Measurements from ENCODE around the gene BEND6.

The BEND6 gene, protein sequence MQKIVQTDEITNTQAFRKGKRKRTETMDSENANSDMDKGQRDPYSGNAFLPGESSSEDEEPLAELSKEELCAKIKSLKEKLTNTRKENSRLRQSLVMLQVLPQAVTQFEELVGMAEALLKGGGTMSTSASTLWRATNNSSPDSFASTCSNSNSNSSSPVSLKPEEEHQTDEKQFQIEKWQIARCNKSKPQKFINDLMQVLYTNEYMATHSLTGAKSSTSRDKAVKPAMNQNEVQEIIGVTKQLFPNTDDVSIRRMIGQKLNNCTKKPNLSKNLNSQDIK

DNA sequence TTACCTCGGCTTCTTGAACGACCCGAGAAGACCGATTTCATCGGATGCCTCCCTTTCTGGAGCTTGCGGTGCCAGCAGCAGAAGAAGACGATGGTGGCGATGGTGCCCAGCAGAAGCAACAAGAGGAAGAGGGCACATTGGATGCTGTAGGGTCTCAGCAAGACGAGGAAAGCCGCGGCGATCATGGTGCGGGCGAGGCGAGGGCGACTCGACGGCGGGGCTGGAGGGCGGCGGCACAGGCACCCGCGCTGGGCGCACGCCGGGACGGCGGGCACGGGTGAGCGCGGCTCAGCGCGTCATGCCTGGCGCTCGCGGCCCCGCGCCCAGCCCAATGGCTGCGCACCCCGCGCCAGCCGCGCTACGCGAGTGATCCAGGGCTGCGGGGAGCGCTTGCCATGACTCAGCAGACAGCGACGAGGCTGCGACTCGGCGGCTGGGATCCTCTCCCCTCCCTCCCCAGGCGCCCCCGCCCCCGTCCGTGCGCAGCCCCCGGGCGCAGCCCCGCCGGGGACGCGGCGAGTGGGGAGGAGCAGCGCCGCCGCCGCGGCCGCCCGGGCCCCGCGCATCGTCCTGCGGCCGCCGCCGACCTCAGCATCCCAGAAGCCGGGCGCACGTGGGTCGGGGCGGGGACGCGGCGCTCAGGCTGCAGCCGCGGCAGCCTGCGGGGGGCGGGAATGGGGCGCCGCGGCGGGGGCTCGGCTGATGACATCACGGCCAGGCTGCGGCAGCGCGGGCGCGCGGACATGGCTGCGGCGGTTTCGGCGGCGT is at the start of gene BEND6:
TSS of gene BEND6 (plus strand) at position 705 of the 768 bp plus-strand sequence. CDS start 26,704 bp downstream, outside the sequence.
- no peak for DNase-seq (ENCODE audit: low read depth)

DNA sequence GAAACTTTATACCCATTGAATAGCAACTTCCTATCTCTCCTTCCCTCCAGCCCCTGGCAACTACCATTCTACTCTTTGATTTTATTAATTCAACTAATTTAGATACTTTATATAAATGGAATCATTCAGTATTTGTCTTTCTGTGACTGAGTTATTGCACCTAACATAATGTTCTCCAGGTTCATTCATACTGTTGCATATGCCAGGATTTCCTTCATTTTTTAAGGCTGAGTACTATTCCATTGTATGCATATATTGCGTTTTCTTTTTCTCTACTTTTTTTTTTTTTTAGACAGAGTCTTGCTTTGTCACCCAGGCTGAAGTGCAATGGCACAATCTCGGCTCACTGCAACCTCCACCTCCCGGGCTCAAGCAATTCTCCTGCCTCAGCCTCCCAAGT is 49.5 kb upstream of the BEND6 start:
- no peak for DNase-seq (ENCODE audit: low read depth)

DNA sequence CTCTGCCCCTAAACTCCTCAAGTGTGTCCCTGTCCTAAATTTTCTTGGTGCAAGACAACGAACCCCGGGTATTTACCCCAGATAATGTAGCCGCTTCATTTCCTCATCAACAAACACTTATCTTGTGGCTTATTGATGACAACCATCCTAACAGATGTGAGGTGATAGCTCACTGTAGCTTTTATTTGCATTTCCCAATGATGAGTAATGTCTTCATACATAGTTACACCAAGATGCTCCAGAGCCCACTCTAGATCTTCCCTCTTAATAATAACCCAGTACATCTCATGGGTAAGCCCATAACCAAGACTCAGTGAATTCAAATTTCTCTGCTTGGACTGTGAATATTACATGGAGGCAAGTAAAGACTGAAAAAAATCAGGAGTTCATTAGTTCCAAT is 48.2 kb upstream of the BEND6 start:
- no peak for DNase-seq (ENCODE audit: low read depth)

DNA sequence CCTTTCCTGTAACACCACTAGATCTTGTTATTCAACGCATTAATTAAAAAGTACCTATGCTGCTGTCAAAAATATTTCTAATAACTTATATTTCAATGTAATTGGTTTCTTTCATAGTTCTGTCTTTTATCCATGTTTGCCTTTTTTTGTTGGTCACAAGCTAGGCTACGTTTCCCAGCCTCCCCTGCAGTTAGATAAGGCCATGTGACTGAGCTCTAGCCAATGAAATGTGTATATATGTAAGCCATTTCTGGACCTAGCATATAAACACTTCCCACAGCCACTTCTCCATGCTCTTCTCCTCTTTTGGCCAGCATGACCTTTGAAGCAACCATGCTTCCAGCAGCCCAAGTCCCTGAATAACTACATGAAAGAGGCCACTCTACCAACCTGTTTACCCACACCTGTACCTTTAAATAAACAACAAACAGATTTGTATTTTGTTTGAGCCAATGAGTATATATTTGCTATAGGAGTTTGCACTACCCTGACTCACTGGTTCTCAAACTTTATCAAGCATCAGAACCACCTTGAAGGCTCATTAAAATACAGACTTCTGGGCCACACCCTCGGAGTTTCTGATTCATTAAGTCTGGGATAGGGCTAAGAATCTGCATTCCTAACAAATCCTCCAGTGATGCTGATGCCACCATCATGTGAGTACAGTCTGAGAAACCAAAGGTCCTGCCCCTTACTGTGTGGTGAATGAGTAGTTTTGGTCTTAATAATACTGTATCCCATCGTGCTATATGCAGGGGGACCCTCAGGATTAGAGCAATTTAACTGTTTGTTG is 45.6 kb upstream of the BEND6 start:
- DNase-seq (ENCODE audit: low read depth), result no peak

DNA sequence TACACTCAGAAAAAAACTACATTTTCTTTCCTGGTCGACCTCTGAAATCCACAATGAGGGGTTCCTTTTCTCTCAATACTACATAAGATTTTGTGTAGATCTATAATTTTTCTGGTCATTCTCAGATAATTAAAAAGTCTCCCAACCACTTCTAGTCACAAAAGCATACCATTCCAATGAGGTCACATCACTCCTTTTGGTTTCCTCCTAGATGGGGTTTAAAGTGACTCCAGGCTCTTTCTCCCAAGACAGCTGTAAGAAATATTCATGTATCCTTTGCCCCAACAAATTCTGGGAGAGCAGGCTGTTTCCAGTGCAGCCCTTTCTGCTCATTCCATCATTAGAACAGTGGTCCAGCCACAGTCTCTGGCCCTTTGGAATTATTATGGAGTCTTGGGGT is 43.1 kb upstream of the BEND6 start:
- peak; percentile 66 for DNase-seq (ENCODE audit: low read depth)

DNA sequence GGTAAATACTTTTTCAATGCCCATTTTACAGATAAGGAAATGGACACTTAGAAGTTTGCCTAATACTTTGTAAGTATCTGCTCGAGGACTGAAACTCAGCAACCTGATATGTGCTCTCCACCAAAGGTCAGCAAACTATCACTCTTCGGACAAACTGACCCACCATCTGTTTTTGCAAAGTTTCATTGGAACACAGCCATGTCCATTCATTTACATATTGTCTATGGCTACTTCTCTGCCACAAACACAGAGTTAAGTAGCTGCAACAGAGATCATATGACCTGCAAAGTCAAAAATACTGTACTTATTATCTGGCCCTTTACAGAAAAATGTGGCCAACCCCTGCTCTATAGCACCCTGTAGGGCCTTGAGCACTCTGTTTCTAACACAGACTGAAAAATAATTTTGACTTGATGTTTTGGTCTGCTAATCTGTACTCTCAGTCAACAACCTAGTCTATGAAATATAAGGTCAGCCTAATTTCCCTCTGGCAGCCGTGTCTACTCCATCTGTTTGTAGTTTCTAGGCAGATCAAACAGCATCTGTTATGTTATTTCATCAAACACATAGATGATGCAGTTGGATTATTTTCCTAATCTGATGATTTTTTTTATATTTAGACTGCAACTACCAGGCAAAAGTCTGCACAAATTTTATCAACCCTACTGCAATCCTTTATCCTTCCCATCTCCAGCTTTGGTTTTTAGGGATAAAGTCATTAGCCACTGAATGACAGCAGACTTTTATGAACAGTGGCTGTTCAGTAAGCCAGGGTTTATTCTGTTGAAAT is 41.4 kb upstream of the BEND6 start:
- DNase-seq (ENCODE audit: low read depth), result no peak

DNA sequence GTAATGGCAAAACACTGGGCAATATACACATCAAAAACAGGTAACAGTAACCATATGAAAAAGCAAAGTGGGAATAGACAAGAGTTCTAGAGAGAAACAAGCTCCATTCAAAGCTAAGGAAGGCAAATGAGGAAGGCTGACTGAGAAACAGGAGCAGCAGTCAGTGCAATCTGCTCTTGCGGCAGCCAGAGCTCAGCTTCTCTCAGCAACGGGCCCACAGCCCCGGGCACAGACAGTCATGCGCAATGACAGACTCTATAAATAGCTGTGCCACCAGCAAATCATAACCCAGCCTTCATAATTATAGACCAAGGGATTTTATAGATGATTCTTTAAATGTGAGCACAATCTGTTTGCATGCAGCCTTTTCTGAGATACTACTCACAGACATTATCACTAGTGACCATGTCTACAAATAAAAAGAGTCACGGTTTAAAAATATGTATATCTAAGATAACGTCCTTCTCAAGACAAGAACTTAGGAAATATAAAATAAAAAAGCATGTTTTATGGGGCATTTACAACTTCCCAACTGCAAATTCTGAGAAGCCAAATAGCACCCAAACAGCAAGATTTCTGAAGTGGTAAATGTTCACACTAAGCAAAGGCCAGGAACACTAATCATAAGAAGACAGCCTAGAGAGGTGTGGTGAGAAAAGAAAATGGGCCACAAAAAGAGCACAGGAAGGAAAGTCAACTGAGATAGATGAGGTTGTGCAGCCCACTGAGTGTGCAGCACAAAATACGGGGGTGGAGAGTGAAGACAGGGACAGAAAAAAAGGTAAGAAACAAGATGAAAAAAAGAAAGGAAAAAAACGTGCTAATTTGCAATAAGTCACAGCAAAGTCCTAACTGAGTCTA is 39.9 kb upstream of the BEND6 start:
- DNase-seq (ENCODE audit: low read depth), result no peak

DNA sequence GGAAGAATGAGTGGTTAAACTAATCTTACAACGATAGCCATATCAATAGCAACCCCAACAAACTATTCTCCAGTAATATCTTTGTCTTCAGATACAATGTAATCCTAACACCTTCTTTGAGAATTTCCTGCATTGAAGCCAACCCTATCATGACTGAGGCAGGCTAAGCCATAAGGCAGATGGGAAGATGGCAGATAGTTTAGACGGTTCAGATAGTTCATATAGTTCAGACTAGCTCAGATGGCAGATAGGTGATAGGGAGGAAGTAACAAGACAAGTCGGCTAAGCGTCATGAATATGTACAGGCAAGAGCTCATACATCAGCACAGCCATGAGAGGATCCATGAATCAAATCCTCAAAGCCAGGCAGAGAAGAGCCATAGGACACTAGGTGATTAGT is 39.1 kb upstream of the BEND6 start:
- DNase-seq (ENCODE audit: low read depth), result no peak

DNA sequence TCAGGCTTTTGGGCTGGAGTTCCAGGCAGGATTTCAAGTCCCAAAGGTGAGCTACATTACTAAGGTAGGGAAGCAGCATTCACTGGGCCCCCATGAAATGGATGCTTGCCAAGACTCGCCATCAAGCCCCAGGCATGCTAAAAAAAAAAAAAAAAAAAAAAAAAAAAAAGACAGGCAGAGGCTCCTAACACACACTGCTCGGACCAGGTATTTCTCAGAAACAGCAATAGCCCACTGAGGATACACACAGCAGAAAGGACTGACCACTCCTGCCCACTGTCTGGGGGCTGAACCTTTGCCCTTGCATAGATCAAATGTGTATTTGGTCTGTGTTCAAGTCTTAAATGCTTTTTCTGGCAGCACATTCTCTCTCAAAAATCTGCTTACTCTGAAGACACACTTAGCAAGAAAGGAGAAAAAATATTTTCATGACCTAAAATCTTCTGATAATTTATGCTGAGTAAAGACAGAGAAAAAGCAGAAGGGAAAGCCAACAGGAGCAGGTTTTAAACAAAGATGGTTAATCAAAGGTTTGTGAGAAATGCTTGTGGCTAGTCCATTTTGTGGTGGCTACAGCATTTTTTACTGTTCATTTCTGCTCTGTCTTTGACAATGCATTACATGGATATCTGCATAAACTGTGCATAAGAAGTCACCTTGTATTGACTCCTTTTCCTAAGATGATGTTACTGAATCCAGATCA is 37.9 kb upstream of the BEND6 start:
- DNase-seq (ENCODE audit: low read depth), result no peak

DNA sequence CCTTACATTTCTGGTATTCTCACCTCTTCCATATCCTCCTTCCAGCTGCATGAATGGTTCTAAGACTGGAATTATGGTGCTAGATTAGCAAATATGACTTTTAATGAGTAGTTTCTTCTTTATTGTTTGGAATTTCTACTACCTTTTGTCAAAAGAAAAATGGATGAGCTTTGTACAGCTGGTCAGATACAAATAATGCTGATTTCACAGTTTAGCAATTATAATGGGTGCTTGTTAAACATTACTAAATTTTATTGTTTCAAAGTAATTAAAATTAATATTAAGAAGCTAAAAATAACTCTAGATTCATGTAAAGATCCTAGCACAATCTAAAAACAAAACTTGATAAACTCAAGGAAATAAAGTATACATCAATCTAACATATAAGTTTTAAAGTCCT is 32.3 kb upstream of the BEND6 start:
- no peak for DNase-seq (ENCODE audit: low read depth)

DNA sequence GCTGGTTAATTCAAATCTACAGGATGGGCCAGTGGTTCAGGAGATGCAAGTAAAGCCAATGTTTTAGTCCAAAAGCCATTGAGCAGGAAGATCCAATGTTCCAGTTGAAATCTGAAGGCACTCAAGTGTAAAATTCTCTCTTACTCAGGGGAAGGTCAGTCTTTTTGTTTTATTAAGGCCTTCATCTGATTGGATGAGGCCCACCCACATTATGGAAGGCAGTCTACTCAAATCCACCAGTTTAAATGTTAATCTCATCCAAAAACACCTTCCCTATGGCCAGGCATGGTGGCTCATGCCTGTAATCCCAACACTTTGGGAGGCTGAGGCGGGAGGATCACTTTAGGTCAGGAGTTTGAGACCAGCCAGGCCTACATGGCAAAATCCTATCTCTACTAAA is 31.3 kb upstream of the BEND6 start:
- DNase-seq (ENCODE audit: low read depth), result no peak

DNA sequence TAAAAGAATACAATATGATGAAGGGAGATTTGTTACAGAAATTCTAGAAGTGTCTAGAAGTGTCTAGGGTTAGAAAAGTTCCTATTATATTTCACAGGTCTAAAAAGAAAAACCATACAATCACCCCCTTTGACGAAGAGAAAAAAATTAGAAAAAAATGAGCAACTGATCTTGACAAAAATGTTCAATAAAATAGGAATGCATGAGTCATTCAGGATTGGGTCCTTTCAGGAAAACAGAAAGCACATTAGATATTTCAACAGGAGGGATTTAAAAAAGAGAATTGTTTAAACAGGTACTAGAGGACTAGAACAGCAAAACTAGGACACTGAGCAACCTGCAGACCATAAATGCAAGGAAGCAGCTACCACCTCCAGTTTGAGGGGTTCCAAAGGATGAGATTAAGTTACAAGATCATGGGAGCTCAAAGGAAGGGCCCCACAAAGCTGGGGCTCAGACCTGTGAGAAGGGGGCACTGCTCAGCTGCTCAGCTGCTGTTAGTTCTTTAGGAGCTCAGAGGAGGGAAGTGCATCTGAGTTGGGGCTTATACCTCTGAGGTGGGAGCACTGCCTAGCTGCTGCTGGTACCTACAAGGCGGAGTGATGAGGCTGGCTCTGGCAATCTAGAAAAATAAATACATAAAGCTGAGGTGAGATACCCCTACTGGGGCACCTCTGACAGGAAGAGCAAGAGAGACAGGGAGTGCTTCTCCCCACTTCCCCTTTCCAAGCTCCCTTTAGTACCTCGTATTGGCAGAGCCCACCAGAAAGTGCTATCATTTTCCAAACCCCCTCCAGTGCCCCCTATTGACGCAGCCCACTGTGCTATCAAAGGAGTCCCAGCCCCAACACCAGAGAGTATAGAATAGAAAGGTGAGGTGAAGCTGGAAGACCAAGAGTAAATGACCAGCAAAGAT is 27.1 kb upstream of the BEND6 start:
- no peak for DNase-seq (ENCODE audit: low read depth)

DNA sequence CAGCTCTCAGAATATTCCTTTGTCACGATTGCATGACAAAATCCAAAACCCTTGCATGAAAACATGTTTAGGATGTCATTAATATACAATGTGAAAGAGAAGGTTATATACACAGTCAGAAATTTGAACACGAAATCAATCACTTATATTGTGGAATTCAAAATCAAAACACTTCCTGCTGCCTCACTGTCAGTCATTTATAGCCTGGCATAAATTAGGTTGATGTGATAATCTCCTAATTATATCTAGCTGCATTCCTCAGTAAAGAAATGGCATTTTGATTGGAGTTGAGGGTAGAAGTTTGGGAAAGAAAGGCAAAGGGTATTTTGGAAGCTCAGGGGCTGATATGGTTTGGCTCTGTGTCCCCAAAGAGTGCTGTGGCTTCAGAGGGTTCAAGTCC is 24.1 kb upstream of the BEND6 start:
- DNase-seq (ENCODE audit: low read depth), result no peak

DNA sequence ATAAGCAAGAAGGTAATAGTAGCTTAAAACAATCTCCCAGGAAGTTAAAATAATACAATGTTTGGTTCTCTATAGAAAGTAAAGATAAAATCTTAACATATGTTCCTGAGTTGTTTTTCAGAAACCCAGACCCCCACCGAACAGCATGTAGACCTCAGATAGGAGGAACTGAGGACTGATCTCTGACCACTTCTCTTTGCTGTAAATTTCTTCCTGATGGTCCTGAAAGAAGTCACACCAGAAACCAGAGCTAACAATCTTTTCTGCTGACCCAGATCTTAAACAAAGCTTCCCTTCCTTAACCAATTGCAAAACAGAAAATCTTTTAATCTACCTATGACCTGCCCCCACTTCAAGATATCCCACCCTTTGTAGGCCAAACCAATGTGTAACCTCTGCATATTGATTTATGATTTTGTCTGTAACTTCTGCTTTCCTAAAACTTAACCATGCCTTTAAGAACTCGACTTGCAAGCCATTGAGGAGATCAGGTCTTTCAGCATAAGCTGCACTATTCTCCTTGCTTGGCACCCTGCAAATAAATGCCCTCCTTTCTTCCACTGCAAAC is 21.9 kb upstream of the BEND6 start:
- no peak for DNase-seq (ENCODE audit: low read depth)

DNA sequence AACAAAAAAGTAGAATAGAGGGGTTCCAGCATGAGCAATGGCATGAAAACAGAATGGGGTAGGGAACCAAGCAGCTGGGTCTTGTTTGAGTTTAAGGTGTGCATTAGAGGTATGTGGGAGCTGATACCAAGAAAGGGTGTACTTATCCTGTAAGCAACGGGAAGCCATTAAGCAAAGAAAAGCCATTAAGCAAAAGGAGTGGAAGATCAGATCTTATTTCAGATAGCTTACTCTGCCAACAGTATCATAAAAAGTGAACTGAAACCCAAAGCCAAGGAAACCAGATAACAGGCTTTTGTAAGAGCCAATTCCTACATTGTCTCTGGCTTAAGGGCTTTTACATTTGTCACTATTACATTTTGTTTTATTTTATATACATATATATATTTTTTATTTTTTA is 21.3 kb upstream of the BEND6 start:
- no peak for DNase-seq (ENCODE audit: low read depth)

DNA sequence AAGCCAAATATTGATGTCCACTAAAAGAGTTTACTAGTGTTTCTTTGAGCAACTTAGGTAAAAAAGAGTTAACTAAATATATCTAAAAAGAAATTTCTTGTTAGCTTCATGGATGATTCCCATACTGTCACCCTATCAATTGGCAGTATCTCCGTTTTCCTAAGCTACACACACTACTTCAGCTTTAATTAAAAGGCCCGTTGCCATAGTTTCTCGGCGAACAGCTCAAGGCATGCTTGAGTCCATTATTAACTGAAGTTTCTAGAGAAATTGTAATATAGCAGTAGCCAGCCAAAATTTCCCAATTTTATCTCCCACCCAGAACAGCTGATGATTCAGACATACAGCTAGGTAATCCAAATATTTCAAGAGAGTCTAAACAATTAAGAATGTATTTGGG is 20.0 kb upstream of the BEND6 start:
- DNase-seq (ENCODE audit: low read depth), result no peak

DNA sequence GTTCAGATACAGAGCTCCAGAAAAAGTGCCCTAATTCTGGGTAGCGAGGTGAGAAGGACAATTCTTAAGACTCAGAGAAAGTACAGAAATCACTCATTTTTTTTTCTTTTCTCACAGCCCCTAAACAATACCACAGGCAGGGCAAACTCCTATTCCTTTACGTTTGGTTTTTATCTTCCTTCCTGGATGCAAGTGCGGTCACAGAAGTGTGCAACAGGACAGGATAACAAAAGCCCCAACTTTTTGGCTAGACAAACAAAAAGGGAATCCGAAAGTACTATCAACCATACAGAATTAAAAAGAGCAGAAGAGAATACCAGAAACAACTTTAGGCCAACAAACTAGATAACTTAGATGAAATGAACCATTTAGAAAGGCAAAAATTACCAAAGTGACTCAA is 18.4 kb upstream of the BEND6 start:
- DNase-seq (ENCODE audit: low read depth), result no peak

DNA sequence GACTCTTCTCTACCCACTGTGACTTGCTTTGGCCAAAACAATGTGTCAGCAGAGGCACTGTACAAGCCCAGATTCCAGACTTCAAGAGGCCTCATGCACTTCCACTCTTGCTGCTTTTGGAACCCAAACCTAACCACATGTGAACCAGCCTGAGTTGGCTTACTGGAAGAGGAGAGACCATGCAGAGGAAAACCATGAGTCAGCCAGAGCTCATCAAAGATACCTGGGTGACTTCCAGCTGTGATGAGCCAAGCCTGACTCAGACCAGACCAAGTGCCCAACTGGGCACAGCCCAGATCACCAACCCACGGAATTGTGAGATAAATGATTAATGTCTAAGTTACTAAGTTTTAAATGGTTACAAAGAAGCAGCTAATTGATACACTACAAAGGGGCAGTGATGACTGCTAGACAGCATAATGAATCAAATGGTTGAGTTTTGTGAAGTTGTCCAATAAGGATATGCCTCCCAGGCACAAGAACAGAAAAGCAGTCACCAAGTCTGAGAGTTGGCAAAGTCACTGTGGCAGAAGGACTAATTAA is 16.2 kb upstream of the BEND6 start:
- peak; percentile 100 for DNase-seq (ENCODE audit: low read depth)

DNA sequence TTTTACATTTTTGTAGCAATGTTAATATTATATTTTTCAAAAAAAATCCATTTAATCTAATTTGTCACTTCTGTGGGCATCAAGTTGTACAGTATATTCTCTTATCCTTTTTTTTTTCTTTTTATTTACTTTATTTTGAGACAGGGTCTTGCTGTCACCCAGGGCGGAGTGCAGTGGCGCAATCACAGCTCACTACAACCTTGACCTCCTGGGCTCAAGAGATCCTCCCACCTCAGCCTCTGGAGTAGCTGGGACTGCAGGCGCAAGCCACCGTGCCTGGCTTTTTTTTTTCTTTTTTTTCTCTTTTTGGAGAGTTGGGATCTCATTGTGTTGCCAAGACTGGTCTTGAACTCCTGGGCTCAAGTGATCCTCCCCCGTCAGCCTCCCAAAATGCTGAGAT is 14.4 kb upstream of the BEND6 start:
- DNase-seq (ENCODE audit: low read depth), result no peak

All from GM04503 (cell line).